Right ventricle myocardium superior (tissue), 1 donor: ENCODE measurements around the gene LRP8. TPM values are rescaled to one million over a fixed set of nuclear protein-coding genes. Genes with fewer than 3 reads are reported as not detected.

ENCODE experiments used
- ATAC-seq: fragments of 200-7000 bp; cut with Tn5 transposase; one replicate; pipeline ENCODE4 v1.9.1; 2020; ENCODE audit warnings: mild to moderate bottlenecking; ENCODE audit not compliant: poor library complexity
- DNase-seq: peaks from one replicate; pipeline ENCODE4 v3.0.0-alpha.2; 2020
- intact Hi-C: fragments of 100-400 bp; cut with DNase I; formaldehyde crosslinking; loops from one replicate; pipeline ENCODE4 v1.11.2; 2022
- total RNA-seq: library from RNA; stranded (reverse); fragmentation: NEBNext Ultra II Directional; extraction: Animal tissue kit (Norgen Biotek cat#: 25700); gene quantifications from one replicate; pipeline ENCODE4 v1.2.1, GENCODE V29; 2021
- donor health status: DM: no; HTN: yes; CAD: no; lungs with severe emphysema.

The LRP8 gene
- total RNA-seq, 1 donor from 2014 or later, result 1.5 TPM

- no peak for ATAC-seq
- intact Hi-C loops, result no loop called here
- DNase-seq, result no peak
These were observed 12.1 kb downstream of the LRP8 start for GRCh38 chr1:53315456-53316423.

DNA sequence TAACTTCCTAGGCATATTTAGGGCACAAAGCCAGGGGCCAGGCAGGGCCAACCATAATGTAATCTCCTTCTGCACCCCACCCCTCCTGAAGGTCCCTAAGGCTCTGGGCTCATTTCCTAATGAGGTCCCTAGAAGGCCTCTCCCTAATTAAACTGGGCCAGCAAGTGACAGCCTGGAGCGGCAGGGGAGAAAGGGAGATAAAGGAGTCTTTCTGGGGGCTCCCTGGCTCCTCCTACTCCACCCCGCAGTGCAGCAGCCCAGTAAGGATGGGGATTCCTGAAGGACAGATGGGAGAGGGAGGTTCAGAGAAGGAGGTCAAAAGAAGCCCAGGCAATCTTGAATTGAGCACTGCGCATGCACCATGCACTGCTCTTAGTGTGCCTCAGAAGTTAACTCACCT is 12.8 kb downstream of the LRP8 start:
- DNase-seq (no peak), ATAC-seq (no peak)
- intact Hi-C loops, result no loop called here

- ATAC-seq (no peak), DNase-seq (no peak)
- intact Hi-C loops, result no loop called here
These were observed 13.3 kb downstream of the LRP8 start for GRCh38 chr1:53314606-53315005.

GRCh38 chr1:53314096-53314495 is 13.8 kb downstream of the LRP8 start:
- intact Hi-C loops, result no loop called here
- DNase-seq (no peak), ATAC-seq (no peak)

- ATAC-seq (no peak), DNase-seq (no peak)
- intact Hi-C loops, result no loop called here
These were observed 14.3 kb downstream of the LRP8 start for GRCh38 chr1:53313556-53313955.

DNA sequence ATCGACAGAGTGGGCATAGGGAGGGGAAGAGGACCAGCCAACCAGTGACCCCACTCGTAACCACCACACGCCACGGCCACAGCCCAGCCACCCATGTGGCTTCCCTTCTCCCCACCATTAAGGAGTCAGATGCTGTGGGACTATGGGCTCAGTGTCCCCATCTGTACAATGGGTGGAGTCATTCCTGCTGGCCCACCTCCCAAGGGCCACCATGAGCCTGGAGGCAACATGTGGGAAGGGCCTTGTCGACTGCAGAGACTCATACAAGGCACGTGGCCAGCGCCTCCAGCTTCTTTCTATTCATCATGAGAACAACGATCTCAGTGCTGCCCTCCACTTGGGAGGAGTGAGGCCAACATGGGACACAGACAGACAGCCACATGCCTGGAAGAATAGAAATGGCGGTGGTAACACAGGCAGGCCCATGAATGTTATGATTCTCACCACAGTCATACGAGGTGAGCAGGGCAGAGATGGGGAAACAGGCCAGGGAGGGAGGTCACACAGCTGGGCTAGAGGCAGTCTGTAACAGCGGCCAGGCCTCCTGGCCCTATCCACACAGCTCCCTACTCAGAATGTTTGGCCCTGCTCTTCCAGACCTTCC is 16.1 kb downstream of the LRP8 start:
- DNase-seq (no peak), ATAC-seq (no peak)
- intact Hi-C loops, result no loop called here

DNA sequence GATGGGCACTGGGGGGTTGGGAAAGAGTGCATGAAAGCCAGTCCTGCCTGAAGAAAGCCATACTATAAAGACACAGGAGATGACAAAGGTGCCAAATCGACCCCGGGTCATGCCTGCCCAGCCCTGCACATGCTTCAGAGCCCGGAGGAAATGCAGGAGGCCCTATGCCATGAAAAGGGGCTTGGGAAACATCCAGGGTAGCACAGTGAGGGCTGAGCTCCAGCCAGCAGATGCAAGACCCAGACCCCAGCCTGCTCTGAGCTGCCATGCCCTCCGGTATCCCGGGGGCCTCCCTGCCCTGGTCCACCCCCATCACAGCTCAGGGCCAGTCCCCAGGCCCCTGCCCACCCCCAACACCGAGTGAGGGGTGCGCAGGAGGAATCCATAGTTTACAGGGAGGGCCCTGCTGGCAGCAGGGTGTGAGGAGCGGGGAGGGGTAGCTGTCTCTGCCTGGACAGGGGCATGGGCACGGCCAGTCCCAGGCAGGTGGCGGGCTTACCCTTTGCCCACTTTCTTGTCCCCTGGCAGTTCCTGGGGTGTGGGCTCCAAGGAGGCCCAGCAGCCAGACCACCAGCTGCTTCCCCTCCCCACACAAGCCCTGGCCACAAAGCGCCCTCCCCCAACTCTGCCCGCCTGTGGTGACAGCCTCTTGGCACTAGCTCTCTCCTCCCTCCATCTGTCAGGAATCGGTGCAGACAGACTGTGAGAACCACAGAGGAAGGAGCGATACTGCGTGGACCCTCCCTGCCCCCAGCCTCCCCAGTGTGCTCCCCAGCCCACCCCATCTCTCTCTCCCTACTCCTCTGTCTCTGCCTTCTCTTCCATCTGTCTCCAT is 16.8 kb downstream of the LRP8 start:
- DNase-seq, result no peak
- ATAC-seq, result no peak
- intact Hi-C loops, result no loop called here

GRCh38 chr1:53309802-53310201 is 18.1 kb downstream of the LRP8 start:
- ATAC-seq (no peak), DNase-seq (no peak)
- intact Hi-C loops, result no loop called here

DNA sequence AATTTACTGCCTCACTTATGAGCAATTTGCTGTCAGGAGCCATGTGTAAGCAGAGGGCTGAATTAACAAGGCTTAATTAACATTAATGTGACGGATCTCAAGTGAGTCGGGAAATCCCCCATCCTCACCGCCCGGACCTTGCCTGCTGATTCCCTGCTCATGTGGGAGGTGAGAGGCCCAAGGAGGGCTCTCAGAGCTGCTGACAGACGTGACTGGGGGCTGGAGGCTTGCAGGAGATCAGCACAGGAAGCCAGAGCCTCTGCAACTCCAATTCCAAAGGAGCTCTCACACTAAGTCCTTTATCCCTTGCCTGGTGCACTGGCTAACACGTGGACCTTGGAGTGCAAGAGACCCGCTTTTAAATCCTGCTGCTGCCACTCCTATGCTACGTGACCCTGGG is 19.4 kb downstream of the LRP8 start:
- no peak for DNase-seq
- no peak for ATAC-seq
- intact Hi-C loops, result no loop called here

- intact Hi-C loops, result no loop called here
- ATAC-seq (no peak), DNase-seq (no peak)
These were observed 20.8 kb downstream of the LRP8 start for GRCh38 chr1:53307037-53307436.

DNA sequence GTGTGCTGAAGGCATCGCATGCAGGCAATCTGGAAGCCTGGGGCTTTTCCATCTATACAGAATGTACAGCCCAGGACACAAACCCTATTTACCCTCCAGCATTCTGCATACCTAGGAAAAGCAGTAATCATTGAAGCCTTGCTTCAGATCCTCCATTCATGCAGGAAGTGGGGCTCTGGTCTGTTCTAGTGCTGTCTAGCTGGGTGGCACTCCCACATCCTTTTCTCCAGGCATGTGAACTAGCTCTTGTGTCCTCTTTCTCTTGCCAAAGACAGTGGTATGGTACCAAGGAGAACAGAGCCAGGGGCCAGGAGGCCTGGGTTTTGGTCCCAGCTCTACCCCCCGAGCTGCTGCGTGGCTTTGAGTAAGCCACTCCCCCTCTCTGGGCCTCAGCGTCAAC is 21.7 kb downstream of the LRP8 start:
- DNase-seq (no peak), ATAC-seq (no peak)
- intact Hi-C loops, result no loop called here

DNA sequence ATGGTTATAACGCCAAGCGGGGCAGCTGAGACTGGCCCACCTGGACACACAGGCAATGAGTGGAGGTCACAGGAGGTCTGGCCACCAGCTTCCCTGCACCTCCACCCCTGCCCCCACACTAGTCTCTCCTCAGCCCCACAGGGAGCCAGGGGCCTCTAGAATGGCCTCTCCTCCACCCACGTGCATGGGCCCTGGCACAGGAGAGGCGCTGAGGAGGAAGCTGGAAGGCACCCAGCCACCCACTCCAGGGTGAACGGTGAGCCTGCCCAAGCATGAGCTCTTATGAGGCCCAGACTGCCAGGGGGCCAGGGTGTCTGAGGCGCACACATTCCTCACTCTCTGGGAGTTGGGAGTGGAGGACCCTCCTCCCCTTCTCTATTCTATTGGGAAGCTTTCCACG is 22.2 kb downstream of the LRP8 start:
- DNase-seq, result no peak
- intact Hi-C loops, result no loop called here
- peak; percentile 75 for ATAC-seq

DNA sequence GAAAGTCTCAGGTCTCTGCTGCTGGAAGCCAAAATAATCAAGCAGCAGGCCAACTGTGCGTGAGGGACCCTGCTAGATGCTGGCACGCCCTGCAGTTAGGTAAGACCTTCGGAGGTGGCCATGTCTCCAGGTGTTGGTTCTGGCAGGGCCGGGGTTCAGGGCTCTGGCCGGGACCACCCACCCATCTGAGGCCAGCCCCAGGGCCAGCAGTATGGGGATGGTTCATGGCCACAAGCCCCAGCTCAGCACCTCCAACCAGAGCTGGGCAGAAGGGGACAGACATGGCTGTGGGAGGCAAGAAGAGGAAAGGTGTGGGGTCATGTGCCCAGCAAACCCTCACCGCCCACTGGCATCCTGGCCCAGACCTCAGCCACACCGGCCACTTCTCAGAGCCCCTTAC is 23.3 kb downstream of the LRP8 start:
- ATAC-seq, result no peak
- no peak for DNase-seq
- intact Hi-C loops, result no loop called here

GRCh38 chr1:53303726-53304515 is 23.9 kb downstream of the LRP8 start:
- ATAC-seq (no peak), DNase-seq (no peak)
- intact Hi-C loops, result no loop called here

GRCh38 chr1:53303243-53303642 is 24.6 kb downstream of the LRP8 start:
- ATAC-seq (no peak), DNase-seq (no peak)
- intact Hi-C loops, result no loop called here

- intact Hi-C loops, result no loop called here
- DNase-seq (no peak), ATAC-seq (no peak)
These were observed 28.6 kb downstream of the LRP8 start for GRCh38 chr1:53299233-53299632.

DNA sequence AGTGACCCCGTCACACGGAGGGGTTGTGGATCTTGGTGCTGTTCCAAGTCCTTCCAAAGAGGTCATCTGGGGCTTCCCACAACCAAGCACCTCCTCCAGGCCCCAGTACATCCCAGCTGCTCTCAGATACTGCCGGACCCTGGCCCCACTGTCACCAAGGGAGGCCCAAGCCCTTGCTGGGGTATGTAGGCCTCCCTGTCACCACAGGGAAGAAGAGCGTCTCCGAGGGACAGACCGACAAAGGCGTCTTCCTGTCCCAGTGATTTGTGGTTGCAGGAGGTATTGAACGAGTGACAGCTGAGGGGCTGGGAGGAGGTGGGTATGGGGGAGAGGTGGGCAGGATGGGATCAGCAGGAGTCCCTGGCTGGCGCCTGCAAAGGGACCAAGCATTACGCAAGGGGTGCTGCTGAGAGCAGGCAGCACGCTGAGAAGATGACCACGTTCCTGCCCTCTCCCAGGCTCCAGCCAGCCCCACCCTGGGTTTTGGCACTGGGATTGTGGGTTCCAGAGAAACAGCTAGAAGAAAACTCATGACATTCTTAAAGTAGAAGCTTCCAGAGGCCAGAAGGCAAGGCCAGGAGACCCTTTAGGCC is 29.7 kb downstream of the LRP8 start:
- ATAC-seq (no peak), DNase-seq (no peak)

GRCh38 chr1:53297195-53297594 is 30.7 kb downstream of the LRP8 start:
- intact Hi-C loops, result no loop called here
- DNase-seq, result no peak
- no peak for ATAC-seq

More for the DNA sequence above, 29.7 kb downstream of the LRP8 start:
- intact Hi-C loops, result no loop called here
